ENCODE measurements around the gene MYH3.

Gene MYH3

GRCh38 chr17:10673312-10673711, 16.2 kb upstream of the MYH3 start:
- no peaks in the 10 kb centered on the region for H3K36me3 ChIP-seq (ENCODE audit: control insufficient read depth, insufficient read depth, low read length)

GRCh38 chr17:10668775-10669174, 11.7 kb upstream of the MYH3 start:
- H3K27me3 ChIP-seq (ENCODE audit: control insufficient read depth, insufficient read depth, low read length), result no peaks in the 10 kb centered on the region
- no peaks in the 10 kb centered on the region for H3K4me1 ChIP-seq (ENCODE audit: control insufficient read depth, insufficient read depth, low read length)
- H3K9me3 ChIP-seq (ENCODE audit: control insufficient read depth, low read length), result no peaks in the 10 kb centered on the region
- no peaks in the 10 kb centered on the region for H3K36me3 ChIP-seq (ENCODE audit: control insufficient read depth, insufficient read depth, low read length)
- H3K4me3 ChIP-seq (ENCODE audit: low read length), result no peak overlapping the region
- no peak overlapping the region for H3K9ac ChIP-seq (ENCODE audit: low read length)

More at GRCh38 chr17:10673312-10673711, 16.2 kb upstream of the MYH3 start:
- Histone ChIP-seq H3K4me1 (ENCODE audit: control insufficient read depth, insufficient read depth, low read length) (no peaks in the 10 kb centered on the region), H3K9me3 (ENCODE audit: control insufficient read depth, low read length) (no peaks in the 10 kb centered on the region), H3K4me3 (ENCODE audit: low read length) (no peak overlapping the region), H3K9ac (ENCODE audit: low read length) (no peak overlapping the region), H3K27me3 (ENCODE audit: control insufficient read depth, insufficient read depth, low read length) (no peaks in the 10 kb centered on the region)

- Histone ChIP-seq H3K9ac (ENCODE audit: low read length) (no peak overlapping the region), H3K4me3 (ENCODE audit: low read length) (no peak overlapping the region), H3K4me1 (ENCODE audit: control insufficient read depth, insufficient read depth, low read length) (no peaks in the 10 kb centered on the region), H3K9me3 (ENCODE audit: control insufficient read depth, low read length) (no peaks in the 10 kb centered on the region), H3K27me3 (ENCODE audit: control insufficient read depth, insufficient read depth, low read length) (no peaks in the 10 kb centered on the region), H3K36me3 (ENCODE audit: control insufficient read depth, insufficient read depth, low read length) (no peaks in the 10 kb centered on the region)
These were observed 9.8 kb upstream of the MYH3 start for GRCh38 chr17:10666906-10667305.

GRCh38 chr17:10664571-10664970, 7.5 kb upstream of the MYH3 start:
- Histone ChIP-seq H3K9ac (ENCODE audit: low read length) (no peak overlapping the region), H3K4me1 (ENCODE audit: control insufficient read depth, insufficient read depth, low read length) (no peaks in the 10 kb centered on the region), H3K9me3 (ENCODE audit: control insufficient read depth, low read length) (no peaks in the 10 kb centered on the region), H3K36me3 (ENCODE audit: control insufficient read depth, insufficient read depth, low read length) (no peaks in the 10 kb centered on the region), H3K27me3 (ENCODE audit: control insufficient read depth, insufficient read depth, low read length) (no peaks in the 10 kb centered on the region), H3K4me3 (ENCODE audit: low read length) (no peak overlapping the region)

GRCh38 chr17:10663231-10663630, 6.1 kb upstream of the MYH3 start:
- Histone ChIP-seq H3K9me3 (ENCODE audit: control insufficient read depth, low read length) (no peaks in the 10 kb centered on the region), H3K4me3 (ENCODE audit: low read length) (no peak overlapping the region), H3K4me1 (ENCODE audit: control insufficient read depth, insufficient read depth, low read length) (no peaks in the 10 kb centered on the region), H3K36me3 (ENCODE audit: control insufficient read depth, insufficient read depth, low read length) (no peaks in the 10 kb centered on the region), H3K27me3 (ENCODE audit: control insufficient read depth, insufficient read depth, low read length) (no peaks in the 10 kb centered on the region), H3K9ac (ENCODE audit: low read length) (no peak overlapping the region)

- no peaks in the 10 kb centered on the region for H3K9me3 ChIP-seq (ENCODE audit: control insufficient read depth, low read length)
- H3K4me1 ChIP-seq (ENCODE audit: control insufficient read depth, insufficient read depth, low read length), result no peaks in the 10 kb centered on the region
- H3K4me3 ChIP-seq (ENCODE audit: low read length), result no peak overlapping the region
- no peaks in the 10 kb centered on the region for H3K27me3 ChIP-seq (ENCODE audit: control insufficient read depth, insufficient read depth, low read length)
- no peaks in the 10 kb centered on the region for H3K36me3 ChIP-seq (ENCODE audit: control insufficient read depth, insufficient read depth, low read length)
- H3K9ac ChIP-seq (ENCODE audit: low read length), result no peak overlapping the region
These were observed 4.3 kb upstream of the MYH3 start for GRCh38 chr17:10661437-10661836.

- Histone ChIP-seq H3K9me3 (ENCODE audit: control insufficient read depth, low read length) (no peaks in the 10 kb centered on the region), H3K4me1 (ENCODE audit: control insufficient read depth, insufficient read depth, low read length) (no peaks in the 10 kb centered on the region), H3K9ac (ENCODE audit: low read length) (no peak overlapping the region), H3K36me3 (ENCODE audit: control insufficient read depth, insufficient read depth, low read length) (no peaks in the 10 kb centered on the region), H3K4me3 (ENCODE audit: low read length) (no peak overlapping the region), H3K27me3 (ENCODE audit: control insufficient read depth, insufficient read depth, low read length) (no peaks in the 10 kb centered on the region)
These were observed 770 bp upstream of the MYH3 start for GRCh38 chr17:10657879-10658278.

GRCh38 chr17:10653987-10654386, 3.1 kb downstream of the MYH3 start:
- H3K36me3 ChIP-seq (ENCODE audit: control insufficient read depth, insufficient read depth, low read length), result no peaks in the 10 kb centered on the region
- no peaks in the 10 kb centered on the region for H3K4me1 ChIP-seq (ENCODE audit: control insufficient read depth, insufficient read depth, low read length)
- no peak overlapping the region for H3K4me3 ChIP-seq (ENCODE audit: low read length)
- no peak overlapping the region for H3K9ac ChIP-seq (ENCODE audit: low read length)
- H3K27me3 ChIP-seq (ENCODE audit: control insufficient read depth, insufficient read depth, low read length), result no peaks in the 10 kb centered on the region
- no peaks in the 10 kb centered on the region for H3K9me3 ChIP-seq (ENCODE audit: control insufficient read depth, low read length)

- Histone ChIP-seq H3K9ac (ENCODE audit: low read length) (no peak overlapping the region), H3K4me1 (ENCODE audit: control insufficient read depth, insufficient read depth, low read length) (no peaks in the 10 kb centered on the region), H3K36me3 (ENCODE audit: control insufficient read depth, insufficient read depth, low read length) (no peaks in the 10 kb centered on the region), H3K9me3 (ENCODE audit: control insufficient read depth, low read length) (no peaks in the 10 kb centered on the region), H3K27me3 (ENCODE audit: control insufficient read depth, insufficient read depth, low read length) (no peaks in the 10 kb centered on the region), H3K4me3 (ENCODE audit: low read length) (no peak overlapping the region)
These were observed 4.0 kb downstream of the MYH3 start for GRCh38 chr17:10652984-10653659.

GRCh38 chr17:10651927-10652326, 5.2 kb downstream of the MYH3 start:
- no peaks in the 10 kb centered on the region for H3K4me1 ChIP-seq (ENCODE audit: control insufficient read depth, insufficient read depth, low read length)

GRCh38 chr17:10649602-10650001, 7.5 kb downstream of the MYH3 start:
- H3K4me3 ChIP-seq (ENCODE audit: low read length), result no peak overlapping the region
- H3K4me1 ChIP-seq (ENCODE audit: control insufficient read depth, insufficient read depth, low read length), result no peaks in the 10 kb centered on the region
- no peak overlapping the region for H3K9ac ChIP-seq (ENCODE audit: low read length)
- no peaks in the 10 kb centered on the region for H3K27me3 ChIP-seq (ENCODE audit: control insufficient read depth, insufficient read depth, low read length)
- no peaks in the 10 kb centered on the region for H3K36me3 ChIP-seq (ENCODE audit: control insufficient read depth, insufficient read depth, low read length)
- H3K9me3 ChIP-seq (ENCODE audit: control insufficient read depth, low read length), result no peaks in the 10 kb centered on the region

More at GRCh38 chr17:10651927-10652326, 5.2 kb downstream of the MYH3 start:
- no peak overlapping the region for H3K9ac ChIP-seq (ENCODE audit: low read length)
- H3K9me3 ChIP-seq (ENCODE audit: control insufficient read depth, low read length), result no peaks in the 10 kb centered on the region
- no peaks in the 10 kb centered on the region for H3K27me3 ChIP-seq (ENCODE audit: control insufficient read depth, insufficient read depth, low read length)
- H3K36me3 ChIP-seq (ENCODE audit: control insufficient read depth, insufficient read depth, low read length), result no peaks in the 10 kb centered on the region
- H3K4me3 ChIP-seq (ENCODE audit: low read length), result no peak overlapping the region

GRCh38 chr17:10648956-10649355, 8.2 kb downstream of the MYH3 start:
- H3K9me3 ChIP-seq (ENCODE audit: control insufficient read depth, low read length), result no peaks in the 10 kb centered on the region
- H3K4me3 ChIP-seq (ENCODE audit: low read length), result no peak overlapping the region
- no peaks in the 10 kb centered on the region for H3K36me3 ChIP-seq (ENCODE audit: control insufficient read depth, insufficient read depth, low read length)
- H3K27me3 ChIP-seq (ENCODE audit: control insufficient read depth, insufficient read depth, low read length), result no peaks in the 10 kb centered on the region
- H3K4me1 ChIP-seq (ENCODE audit: control insufficient read depth, insufficient read depth, low read length), result no peaks in the 10 kb centered on the region
- no peak overlapping the region for H3K9ac ChIP-seq (ENCODE audit: low read length)

- H3K36me3 ChIP-seq (ENCODE audit: control insufficient read depth, insufficient read depth, low read length), result no peaks in the 10 kb centered on the region
- H3K4me3 ChIP-seq (ENCODE audit: low read length), result no peak overlapping the region
- no peak overlapping the region for H3K9ac ChIP-seq (ENCODE audit: low read length)
- no peaks in the 10 kb centered on the region for H3K9me3 ChIP-seq (ENCODE audit: control insufficient read depth, low read length)
- no peaks in the 10 kb centered on the region for H3K27me3 ChIP-seq (ENCODE audit: control insufficient read depth, insufficient read depth, low read length)
- H3K4me1 ChIP-seq (ENCODE audit: control insufficient read depth, insufficient read depth, low read length), result no peaks in the 10 kb centered on the region
These were observed 8.7 kb downstream of the MYH3 start for GRCh38 chr17:10648381-10648780.
